Measurements from ENCODE around the gene IFIT1.
A peak's percentile ranks its signal among the peaks of the same experiment; 100 is the strongest.

- TF ChIP-seq CTCF (conservative IDR thresholded peaks at IDR 0.05 in 1 of 2, IDR thresholded peaks at IDR 0.05 in 1 of 2; ENCODE audit: extremely low read depth in 1 of 2, insufficient read depth in 1 of 2, low read depth in 1 of 2, low read length in 2 of 2) (peak; percentile 12 to 49), EZH2 (IDR thresholded peaks at IDR 0.05; ENCODE audit: borderline replicate concordance, low read length) (no peak)
Measured at GRCh38 chr10:89389254-89389653, 3.2 kb upstream of the IFIT1 start.
